NK-92 treated with Interleukin-12 subunit alpha and Interleukin-12 subunit beta, amount 100 ng/mL, for 24 hours (cell line): ENCODE results near the gene ARMS2.

Experiments used
- DNase-seq: peaks from one replicate; lab custom pipeline; 2025; lab: John Stamatoyannopoulos, UW

The ARMS2 gene

GRCh38 chr10:122473116-122473515 lies 18.7 kb downstream of the ARMS2 start:
- no peak for DNase-seq

- DNase-seq, result no peak
Observed at GRCh38 chr10:122474131-122474818, 19.8 kb downstream of the ARMS2 start.

DNA sequence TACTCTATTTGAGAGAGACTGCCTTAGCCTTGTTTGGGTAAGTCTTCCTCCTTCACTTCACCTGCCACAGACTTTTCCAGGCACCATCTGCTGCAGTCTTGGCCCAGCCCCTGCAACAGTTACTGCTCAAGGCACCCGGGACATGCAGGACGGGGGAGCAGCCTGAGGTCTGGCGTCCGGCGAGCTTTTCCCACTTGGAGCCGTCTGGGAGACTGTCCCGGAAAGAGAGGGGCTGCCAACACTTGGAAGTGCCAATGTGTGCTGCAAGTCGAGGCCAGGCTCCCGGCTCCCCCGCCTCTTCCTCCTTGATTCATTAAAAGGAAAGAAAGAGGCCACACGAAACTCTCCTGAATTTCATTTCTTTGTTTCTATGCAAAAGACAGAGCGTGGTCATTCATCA lies 20.6 kb downstream of the ARMS2 start:
- no peak for DNase-seq

- DNase-seq, result no peak
Observed at GRCh38 chr10:122475591-122476332, 21.3 kb downstream of the ARMS2 start.

GRCh38 chr10:122476333-122476695 lies 21.9 kb downstream of the ARMS2 start:
- no peak for DNase-seq

DNA sequence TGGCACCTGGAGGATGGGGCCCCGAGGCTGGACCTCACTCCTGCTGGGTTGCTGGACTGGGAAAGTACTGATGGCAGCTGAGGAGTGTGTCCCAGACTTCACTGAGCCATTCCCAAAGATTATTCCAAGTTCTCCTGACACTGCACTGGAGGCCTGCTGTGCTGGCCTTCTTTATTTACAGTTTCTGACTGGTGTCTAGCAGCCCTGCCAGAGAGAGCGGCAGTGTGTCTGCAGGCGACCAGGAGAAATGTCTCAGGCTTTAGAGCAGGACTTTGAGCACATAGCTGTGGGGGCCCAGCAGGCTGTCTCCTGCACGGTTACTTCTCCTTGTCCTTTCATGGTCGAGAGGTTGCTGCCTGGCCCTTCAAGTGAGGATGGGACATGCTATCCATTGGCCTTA lies 23.0 kb downstream of the ARMS2 start:
- DNase-seq, result no peak

DNA sequence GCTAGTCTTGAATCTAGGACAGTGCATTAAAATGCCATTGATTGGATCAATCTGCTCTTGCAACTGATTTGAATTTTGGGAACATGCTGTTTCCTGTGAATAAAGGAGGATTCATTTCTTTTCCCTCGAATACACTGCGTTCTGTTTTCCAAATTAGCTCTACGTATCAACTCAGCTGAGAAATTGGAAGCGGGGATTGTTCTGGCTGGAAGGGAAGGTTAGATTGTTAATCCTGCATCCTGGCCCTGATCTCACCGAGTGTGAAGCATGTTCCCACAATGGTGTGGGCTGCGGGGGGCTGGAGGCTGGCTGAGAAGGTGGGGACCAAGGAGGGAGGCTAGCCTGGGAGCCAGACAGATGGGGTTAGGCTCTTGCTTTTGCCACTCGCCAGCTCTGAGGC lies 24.5 kb downstream of the ARMS2 start:
- DNase-seq, result no peak

DNA sequence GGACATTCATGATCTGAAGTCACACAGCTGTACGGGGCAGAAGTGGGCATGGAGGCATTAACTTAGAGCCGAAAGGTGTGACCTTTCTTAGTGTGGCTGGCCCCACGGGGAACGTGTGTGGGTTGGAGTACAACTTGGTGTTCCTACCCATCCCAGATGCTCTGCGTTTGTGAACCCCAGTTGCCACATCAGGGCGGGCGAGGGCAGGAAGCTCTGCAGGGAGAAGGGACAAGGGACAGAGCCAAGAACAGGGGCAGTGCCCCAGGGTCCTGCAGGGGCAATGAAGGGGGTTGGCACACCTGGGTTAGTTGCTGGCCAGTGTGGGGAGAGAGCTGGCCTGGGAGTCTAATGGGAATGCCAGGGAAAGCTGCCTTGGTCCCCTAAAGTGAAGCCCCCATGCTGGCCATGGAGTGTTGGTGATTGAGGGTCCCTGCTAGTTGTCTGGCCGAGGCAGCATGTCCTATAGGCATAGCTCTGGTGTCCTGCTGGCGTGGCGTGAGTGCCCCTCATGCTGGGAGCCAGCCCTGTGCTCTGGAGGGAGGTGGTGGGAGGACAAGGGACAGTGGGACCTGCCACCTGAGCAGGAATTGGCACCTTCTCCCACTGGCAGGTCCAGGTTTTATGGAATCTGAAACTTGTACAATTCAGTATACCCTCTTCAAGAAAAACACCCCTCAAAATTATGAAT lies 25.8 kb downstream of the ARMS2 start:
- no peak for DNase-seq

DNA sequence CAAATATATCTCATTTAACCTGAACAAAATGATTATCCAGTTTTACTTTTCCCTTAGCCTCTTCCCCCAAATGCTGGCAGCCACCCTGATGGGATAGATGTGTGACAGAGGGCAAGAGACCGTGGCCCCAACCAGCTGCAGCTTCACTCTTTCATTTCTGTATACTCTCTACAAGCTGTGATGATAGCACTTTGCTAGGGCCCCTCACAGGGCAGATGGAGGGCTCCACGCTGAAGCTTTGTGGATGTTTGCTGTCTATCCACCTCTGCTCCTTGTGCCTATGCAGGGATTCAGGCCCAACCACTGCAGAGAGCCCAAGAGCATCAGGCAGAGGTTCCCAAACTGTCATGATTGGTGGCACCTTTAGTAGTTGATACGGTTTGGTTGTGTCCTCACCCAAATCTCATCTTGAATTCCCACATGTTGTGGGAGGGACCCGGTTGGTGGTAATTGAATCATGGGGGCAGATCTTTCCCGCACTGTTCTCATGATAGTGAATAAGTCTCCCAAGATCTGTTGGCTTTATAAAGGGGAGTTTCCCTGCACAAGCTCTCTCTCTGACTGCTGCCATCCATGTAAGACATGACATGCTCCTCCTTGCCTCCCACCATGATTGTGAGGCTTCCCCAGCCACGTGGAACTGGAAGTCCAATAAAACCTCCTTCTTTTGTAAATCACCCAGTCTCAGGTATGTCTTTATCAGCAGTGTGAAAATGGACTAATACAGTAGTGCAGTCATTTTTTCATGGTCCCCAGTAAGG lies 27.0 kb downstream of the ARMS2 start:
- no peak for DNase-seq

DNA sequence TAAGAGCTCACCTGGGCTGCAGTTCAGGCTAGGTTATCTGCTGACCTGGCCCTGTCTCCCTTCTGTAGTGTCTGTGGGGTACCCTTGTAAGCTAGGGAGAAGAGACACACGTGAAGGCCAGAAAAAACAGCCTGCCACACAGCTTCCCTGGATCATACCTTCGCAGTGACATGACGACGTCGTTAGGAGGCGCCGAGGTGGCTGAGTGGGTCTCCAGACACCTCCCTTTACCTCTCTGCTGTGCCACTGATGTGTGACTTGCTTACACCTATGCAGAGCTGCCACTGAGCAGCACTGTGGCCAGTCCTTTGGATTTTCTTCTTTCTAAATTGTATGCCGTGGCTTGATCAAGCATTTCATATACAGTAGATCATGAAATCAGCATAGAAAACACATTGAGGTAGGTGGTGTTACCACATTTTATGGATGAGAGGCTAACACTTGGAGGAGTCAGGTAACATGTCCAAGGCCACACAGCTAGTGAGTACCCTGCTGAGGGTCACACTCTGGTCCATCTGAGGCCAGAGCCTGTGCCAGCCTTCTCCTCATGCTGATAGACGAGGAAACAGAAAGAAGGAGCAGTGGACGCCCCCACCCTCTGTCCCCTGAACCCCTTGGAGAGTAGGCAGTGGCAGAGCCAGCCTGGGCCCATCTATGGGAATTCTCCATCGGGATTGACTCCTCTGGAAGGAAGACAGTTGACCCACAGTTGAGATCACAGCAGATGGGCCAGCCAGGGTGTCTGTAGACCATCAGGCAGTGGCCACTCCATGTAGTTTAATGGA lies 30.0 kb downstream of the ARMS2 start:
- DNase-seq, result no peak

DNA sequence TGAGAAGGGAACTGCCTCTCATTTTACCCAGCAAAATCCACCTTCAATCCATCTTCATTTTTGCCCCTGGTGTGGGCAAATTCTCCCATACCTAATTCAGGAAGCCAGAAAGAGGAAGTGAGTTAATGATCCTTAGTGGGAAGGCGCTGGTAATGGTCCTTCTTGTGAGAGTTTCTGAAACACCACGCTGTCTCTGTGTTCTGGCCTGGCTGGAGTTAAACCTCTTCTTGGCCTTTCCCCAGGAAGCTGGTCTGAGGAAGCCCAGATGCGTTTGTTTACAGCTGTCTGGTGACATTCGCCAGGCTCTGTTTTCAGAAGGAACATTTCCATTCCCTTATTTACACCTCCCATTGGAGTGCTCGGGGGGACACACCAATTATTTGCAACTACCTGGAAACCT lies 31.2 kb downstream of the ARMS2 start:
- DNase-seq, result no peak

GRCh38 chr10:122486406-122487080 lies 32.1 kb downstream of the ARMS2 start:
- DNase-seq, result no peak

DNA sequence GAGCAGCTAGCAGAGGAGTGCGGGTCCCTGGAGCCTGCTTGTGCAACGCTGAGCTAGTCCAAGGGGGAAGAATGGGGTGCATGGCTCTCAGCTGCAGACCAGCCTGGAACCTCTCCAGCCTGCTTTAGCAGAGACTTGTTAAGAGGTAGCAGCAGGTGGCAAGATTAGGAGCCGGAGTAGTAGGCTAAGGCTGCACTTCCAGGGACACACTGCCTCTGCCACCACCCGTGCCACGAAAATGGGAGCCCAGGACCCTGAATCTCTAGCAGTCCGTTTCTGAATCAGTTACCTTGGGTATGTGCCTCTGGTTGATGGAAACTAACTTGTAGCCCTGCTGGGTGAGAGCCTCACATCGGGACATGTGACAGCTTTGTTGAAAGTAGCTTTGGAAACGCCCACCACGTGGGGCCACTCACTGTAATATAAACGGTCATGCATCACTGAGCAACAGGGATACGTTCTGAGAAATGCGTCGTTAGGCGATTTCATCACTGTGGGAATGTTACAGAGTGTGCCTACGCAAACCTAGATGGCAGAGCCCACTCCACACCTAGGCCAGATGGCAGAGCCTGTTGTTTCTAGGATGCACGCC lies 32.8 kb downstream of the ARMS2 start:
- no peak for DNase-seq

GRCh38 chr10:122490268-122490667 lies 35.8 kb downstream of the ARMS2 start:
- no peak for DNase-seq

DNA sequence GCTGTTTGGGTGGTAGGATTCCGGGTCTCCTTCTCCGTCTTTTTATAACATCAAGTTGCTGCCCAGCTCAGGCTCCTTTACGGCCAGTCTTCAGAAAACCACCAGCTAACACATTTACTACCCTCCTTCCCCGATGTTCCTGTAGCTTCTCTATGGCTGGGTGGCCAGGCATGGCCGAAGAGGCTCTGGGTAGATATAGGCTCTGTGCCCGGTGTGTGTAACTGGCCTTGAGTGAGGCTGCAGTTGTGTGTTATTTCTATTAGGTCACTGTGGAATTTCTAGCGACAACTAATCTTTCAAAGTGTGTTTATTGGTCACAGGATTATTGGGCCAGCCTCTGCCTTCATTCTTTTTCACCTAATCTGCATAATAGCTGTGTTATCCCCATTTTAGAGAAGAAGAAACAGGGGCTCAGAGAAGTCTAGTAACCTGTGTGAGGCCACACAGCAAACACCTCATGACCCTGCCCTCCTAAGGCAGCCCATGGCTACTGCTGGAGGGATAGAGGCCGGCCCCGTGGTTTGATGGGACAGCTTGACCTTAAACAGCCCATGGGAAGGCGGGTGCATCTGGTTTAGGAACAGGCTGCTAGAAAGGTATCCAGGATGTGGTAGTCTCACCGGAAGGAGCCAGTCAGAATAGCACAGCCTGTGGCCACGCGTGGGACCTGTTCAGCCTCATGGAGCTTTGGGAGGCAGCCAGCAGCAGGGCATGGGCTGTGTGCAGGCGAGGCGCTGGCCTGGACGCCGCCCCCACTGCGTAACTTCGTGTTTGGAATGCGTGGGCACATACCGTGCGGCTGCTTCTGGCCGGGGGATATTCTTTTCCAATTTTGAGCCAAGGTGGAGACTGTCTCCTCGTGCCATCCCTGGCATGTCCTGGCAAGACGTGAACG lies 36.6 kb downstream of the ARMS2 start:
- no peak for DNase-seq

DNA sequence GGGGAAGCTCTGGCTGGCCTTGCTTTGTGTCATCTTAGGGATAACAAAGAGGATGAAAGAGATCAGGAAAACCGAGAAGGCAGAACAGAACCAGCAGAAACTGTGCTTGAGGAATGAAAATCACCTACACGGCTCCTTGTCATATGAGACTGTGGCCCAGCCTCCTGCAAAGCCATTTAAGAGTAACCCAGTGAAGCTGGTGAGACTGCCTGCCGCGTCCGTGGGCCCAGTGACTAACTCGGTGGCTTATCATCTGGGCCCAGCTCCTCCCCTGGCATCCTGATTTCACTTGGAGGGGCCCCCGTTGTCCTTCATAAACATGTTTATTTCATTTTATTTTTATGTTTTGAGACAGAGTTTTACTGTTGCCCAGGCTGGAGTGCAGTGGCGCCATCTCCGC lies 37.6 kb downstream of the ARMS2 start:
- no peak for DNase-seq

- DNase-seq, result no peak
Observed at GRCh38 chr10:122492999-122493481, 38.6 kb downstream of the ARMS2 start.

- no peak for DNase-seq
Observed at GRCh38 chr10:122493761-122494160, 39.3 kb downstream of the ARMS2 start.

GRCh38 chr10:122494173-122494820 lies 39.8 kb downstream of the ARMS2 start:
- no peak for DNase-seq
